ENCODE results near the gene TTC9B. TPM values are rescaled to one million over a fixed set of nuclear protein-coding genes. Genes with fewer than 3 reads are reported as not detected.

TTC9B gene
- total and polyA plus RNA-seq, 2 of the 8 experiments (the other 6 are each of a cell fraction or from before 2014, with no cell fraction given) = 0.26 TPM; not detected in 1

GRCh38 chr19:40240332-40240731 is 22.1 kb upstream of the TTC9B start (continued):
- TF ChIP-seq CEBPB (IDR thresholded peaks at IDR 0.05; ENCODE audit: low read depth, low read length) (no peak), RXRA (IDR thresholded peaks at IDR 0.05; ENCODE audit: insufficient read depth, low read depth, low read length) (no peak), GABPA (IDR thresholded peaks at IDR 0.05; ENCODE audit: borderline replicate concordance, insufficient read depth, low read length) (no peak), KDM4A (IDR thresholded peaks at IDR 0.05; ENCODE audit: low read depth, low read length, severe bottlenecking) (no peak)

Measured in H1 (cell line).